Measurements from ENCODE around the gene BAX. TPM values are rescaled to one million over a fixed set of nuclear protein-coding genes. Genes with fewer than 3 reads are reported as not detected.

BAX gene
- total and polyA plus RNA-seq, 2 of the 13 experiments (the other 11 are each of a cell fraction or from before 2014, with no cell fraction given), result 139 to 176 TPM

DNA sequence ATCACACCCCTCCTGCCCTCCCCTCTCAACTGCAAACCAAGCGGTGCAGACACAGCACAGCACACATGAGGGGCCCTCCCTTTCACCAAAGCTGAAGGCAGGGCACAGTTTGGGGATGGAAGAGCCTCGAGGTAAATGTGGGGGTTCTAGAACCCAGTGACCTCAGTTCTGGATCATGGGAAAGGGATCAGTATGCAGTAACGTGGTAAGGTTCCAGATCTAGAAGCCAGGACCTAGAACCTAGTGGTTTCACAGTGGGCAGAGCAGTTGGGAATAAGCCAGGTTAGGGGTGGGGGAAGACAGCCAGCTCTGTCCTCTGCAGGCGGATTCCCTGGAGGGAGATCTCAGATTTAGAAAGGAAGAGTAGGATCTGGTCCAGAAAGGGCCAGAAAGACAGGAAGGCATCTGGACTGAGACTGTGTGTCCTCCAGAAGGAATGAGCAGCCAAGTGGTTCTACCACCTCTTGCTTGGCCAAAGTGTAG lies 13.5 kb downstream of the BAX start:
- intact Hi-C loops (cut with micrococcal nuclease; ENCODE audit: unreplicated experiment) (loop anchor here (1.0 to 10.0 kb wide), 3 partner anchors 22 to 183 kb away; partner anchors contain the start of gene PPP1R15A), in situ Hi-C loops (cut with HindIII; ENCODE audit: extremely low pct_ligation_motif_present, low pct_unique_long_range_greater_than_20kb) (no loop called here)
- peak; percentile 8 for ATAC-seq
- Histone ChIP-seq H3K4me2 (ENCODE audit: low read depth, low read length) (no peak overlapping the region), H3K27me3 (ENCODE audit: control insufficient read depth in 1 of 2, insufficient read depth in 2 of 2, low read length in 2 of 2) (no peaks in the 10 kb centered on the region; a peak in 1 of 5 replicates), H3K9me3 (ENCODE audit: low read length) (no peaks in the 10 kb centered on the region), H3K36me3 (replicated peaks in 1 of 2; ENCODE audit: control insufficient read depth in 1 of 2, insufficient read depth in 2 of 2, low read length in 2 of 2) (peaks cover 3 to 25% of the 10 kb centered on the region in 2 experiments), H3K79me2 (ENCODE audit: insufficient read depth, low read length) (peaks cover 25% of the 10 kb centered on the region), H3K27ac (ENCODE audit: extremely low read length, insufficient read depth, low read length) (peak overlapping the region; percentile 86), H3K4me1 (ENCODE audit: insufficient read depth, low read length) (peaks cover 24% of the 10 kb centered on the region), H2AFZ (ENCODE audit: low read length) (no peak overlapping the region), H4K20me1 (ENCODE audit: insufficient read depth, low read length) (peaks cover 33% of the 10 kb centered on the region), H3K4me3 (replicated peaks in 1 of 3; ENCODE audit: insufficient read depth in 1 of 3, low read depth in 2 of 3, low read length in 3 of 3) (no peak overlapping the region), H3K9ac (ENCODE audit: insufficient read depth, low read depth, low read length) (no peak overlapping the region)
- no TSS peak for BruUV-seq (replicated peaks)
- peak; percentile 39 for DNase-seq (ENCODE audit: low spot score)
- CTCF ChIA-PET (ENCODE audit: low intra/inter-chr PET ratio, low total read pairs), result no interaction called here
- 50% methylated on average over 4 of the region's 4 CpGs for WGBS (ENCODE audit: low lambda C conversion rate)
- no peak for FAIRE-seq
- POLR2A ChIA-PET, result interaction anchor here (1.0 to 5.6 kb wide), 17 partner anchors 9 to 180 kb away, joined by 3 to 153 read pairs (median 4); partner anchors contain the start of genes BAX, DHDH, GYS1 and NUCB1
- TF ChIP-seq, protein P1, sequence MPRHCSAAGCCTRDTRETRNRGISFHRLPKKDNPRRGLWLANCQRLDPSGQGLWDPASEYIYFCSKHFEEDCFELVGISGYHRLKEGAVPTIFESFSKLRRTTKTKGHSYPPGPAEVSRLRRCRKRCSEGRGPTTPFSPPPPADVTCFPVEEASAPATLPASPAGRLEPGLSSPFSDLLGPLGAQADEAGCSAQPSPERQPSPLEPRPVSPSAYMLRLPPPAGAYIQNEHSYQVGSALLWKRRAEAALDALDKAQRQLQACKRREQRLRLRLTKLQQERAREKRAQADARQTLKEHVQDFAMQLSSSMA (CRISPR knock-in tag; IDR thresholded peaks at IDR 0.05), result no peak
- TF ChIP-seq ZEB1 (IDR thresholded peaks at IDR 0.05; ENCODE audit: insufficient replicate concordance, low read depth) (no peak), ZC3H4 (CRISPR knock-in tag; IDR thresholded peaks at IDR 0.05; ENCODE audit: borderline replicate concordance) (0 out of 2 replicates have a peak, but pooled peaks have one; percentile 17), PCBP2 (optimal IDR thresholded peaks at IDR 0.05; ENCODE audit: low read depth, low read length, poor library complexity, severe bottlenecking) (peak; percentile 63), AGO1 (IDR thresholded peaks at IDR 0.05; ENCODE audit: low read depth, low read length, poor library complexity, severe bottlenecking) (peak; percentile 96), MEIS2 (CRISPR knock-in tag; IDR thresholded peaks at IDR 0.05) (no peak), RBM22 (optimal IDR thresholded peaks at IDR 0.05; ENCODE audit: low read length) (peak; percentile 98), ZNF703 (CRISPR knock-in tag; IDR thresholded peaks at IDR 0.05; ENCODE audit: borderline replicate concordance) (0 out of 2 replicates have a peak, but pooled peaks have one; percentile 6), RARG (CRISPR knock-in tag; IDR thresholded peaks at IDR 0.05; ENCODE audit: low read depth) (no peak), HOXA3 (CRISPR knock-in tag; IDR thresholded peaks at IDR 0.05) (peak; percentile 8; the same call in 1 of the 2 replicates), XBP1 (CRISPR knock-in tag; IDR thresholded peaks at IDR 0.05) (no peak), SP2 (CRISPR knock-in tag; IDR thresholded peaks at IDR 0.05) (no peak), NR2C2 (CRISPR knock-in tag; IDR thresholded peaks at IDR 0.05; ENCODE audit: borderline replicate concordance) (peak; percentile 7; the same call in 1 of the 2 replicates), GATAD2A (CRISPR knock-in tag; IDR thresholded peaks at IDR 0.05) (0 out of 2 replicates have a peak, but pooled peaks have one; percentile 7), POLR2AphosphoS2 (IDR thresholded peaks at IDR 0.05; ENCODE audit: low read depth, low read length) (peak; percentile 93; the same call in 1 of the 2 replicates), ZNF878 (CRISPR knock-in tag; IDR thresholded peaks at IDR 0.05) (peak; percentile 35; the same call in 1 of the 2 replicates), SRSF1 (optimal IDR thresholded peaks at IDR 0.05; ENCODE audit: low read depth, low read length) (peak; percentile 44), POLR2G (IDR thresholded peaks at IDR 0.05; ENCODE audit: low read depth, low read length) (peak; percentile 89), RAD21 (CRISPR knock-in tag; IDR thresholded peaks at IDR 0.05) (peak; percentile 8; the same call in 1 of the 2 replicates), KLF12 (CRISPR knock-in tag; IDR thresholded peaks at IDR 0.05; ENCODE audit: borderline replicate concordance) (no peak), CHD2 (IDR thresholded peaks at IDR 0.05; ENCODE audit: low read depth, low read length) (0 out of 2 replicates have a peak, but pooled peaks have one; percentile 13), YEATS2 (CRISPR knock-in tag; IDR thresholded peaks at IDR 0.05; ENCODE audit: borderline replicate concordance) (peak; percentile 10; the same call in 1 of the 2 replicates)
- TF ChIP-seq, protein P2, sequence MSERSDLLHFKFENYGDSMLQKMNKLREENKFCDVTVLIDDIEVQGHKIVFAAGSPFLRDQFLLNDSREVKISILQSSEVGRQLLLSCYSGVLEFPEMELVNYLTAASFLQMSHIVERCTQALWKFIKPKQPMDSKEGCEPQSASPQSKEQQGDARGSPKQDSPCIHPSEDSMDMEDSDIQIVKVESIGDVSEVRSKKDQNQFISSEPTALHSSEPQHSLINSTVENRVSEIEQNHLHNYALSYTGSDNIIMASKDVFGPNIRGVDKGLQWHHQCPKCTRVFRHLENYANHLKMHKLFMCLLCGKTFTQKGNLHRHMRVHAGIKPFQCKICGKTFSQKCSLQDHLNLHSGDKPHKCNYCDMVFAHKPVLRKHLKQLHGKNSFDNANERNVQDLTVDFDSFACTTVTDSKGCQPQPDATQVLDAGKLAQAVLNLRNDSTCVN (CRISPR knock-in tag; IDR thresholded peaks at IDR 0.05; ENCODE audit: borderline replicate concordance), result peak; percentile 98
